Cardiac fibroblast (primary cell): Measurements from ENCODE around the gene VWC2.

Experiments used
- DNase-seq, 2 donors: peaks; one replicate each; pipeline versions ENCODE4 v3.0.0 to v3.0.0-alpha.2; 2010; ENCODE audit warnings: low read depth in 2 of 2
- H3K4me3 ChIP-seq, 2 donors: replicated peaks in 1 of 2; 1 replicate in 1 of 2; 2 replicates in 1 of 2; pipeline ENCODE4 v1.5.1; 2011; ENCODE audit warnings: low read depth in 2 of 2, low read length in 2 of 2, mild to moderate bottlenecking in 2 of 2, moderate library complexity in 1 of 2
- TF ChIP-seq, protein P1 (sequence below): IDR thresholded peaks from one replicate; pipeline ENCODE4 v1.5.1; 2011; ENCODE audit warnings: low read depth, mild to moderate bottlenecking, low read length, inconsistent platforms

VWC2 gene

DNA sequence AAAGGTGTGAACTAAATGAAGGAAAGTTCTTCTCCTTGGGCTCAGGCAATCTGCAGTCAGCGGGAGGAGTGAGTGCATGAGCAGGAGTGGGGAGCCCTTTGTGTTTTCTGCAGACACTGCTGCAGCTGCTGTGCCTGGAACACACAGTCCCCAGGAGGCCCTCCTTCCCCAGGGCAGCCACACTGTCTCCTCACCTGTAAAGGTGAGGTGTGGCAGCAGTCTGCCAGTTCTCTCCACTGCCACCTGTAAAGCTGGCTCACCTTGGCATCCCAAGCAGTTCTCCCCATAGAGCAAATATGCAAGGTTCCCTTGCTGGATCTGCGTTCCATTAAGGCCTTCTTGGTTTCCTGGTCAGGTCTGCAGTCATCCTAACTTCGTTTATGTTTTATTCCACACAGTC lies 5.2 kb upstream of the VWC2 start:
- H3K4me3 ChIP-seq: no peak overlapping the region
- TF ChIP-seq, protein P1, sequence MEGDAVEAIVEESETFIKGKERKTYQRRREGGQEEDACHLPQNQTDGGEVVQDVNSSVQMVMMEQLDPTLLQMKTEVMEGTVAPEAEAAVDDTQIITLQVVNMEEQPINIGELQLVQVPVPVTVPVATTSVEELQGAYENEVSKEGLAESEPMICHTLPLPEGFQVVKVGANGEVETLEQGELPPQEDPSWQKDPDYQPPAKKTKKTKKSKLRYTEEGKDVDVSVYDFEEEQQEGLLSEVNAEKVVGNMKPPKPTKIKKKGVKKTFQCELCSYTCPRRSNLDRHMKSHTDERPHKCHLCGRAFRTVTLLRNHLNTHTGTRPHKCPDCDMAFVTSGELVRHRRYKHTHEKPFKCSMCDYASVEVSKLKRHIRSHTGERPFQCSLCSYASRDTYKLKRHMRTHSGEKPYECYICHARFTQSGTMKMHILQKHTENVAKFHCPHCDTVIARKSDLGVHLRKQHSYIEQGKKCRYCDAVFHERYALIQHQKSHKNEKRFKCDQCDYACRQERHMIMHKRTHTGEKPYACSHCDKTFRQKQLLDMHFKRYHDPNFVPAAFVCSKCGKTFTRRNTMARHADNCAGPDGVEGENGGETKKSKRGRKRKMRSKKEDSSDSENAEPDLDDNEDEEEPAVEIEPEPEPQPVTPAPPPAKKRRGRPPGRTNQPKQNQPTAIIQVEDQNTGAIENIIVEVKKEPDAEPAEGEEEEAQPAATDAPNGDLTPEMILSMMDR: no peak
- DNase-seq: no peak

DNA sequence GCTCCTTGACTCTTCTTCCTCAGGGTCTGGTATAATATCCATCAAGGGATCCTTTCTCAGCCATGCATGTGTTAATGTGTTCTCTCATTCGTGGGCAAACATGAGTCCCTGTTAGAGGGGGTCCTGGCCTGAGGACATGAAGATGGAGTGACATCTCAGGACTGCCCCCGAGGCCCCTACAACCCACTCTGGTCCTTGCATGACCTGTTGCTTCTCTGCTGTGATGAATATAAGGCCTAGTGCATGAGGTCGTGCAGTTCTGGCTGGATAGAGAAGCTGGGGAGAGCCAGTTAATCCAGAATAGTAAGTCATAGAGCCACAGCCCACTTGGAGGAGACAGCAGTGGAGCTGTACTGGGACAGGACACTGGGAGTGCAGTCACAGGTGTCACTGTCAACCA lies 4.6 kb upstream of the VWC2 start:
- no peak overlapping the region for H3K4me3 ChIP-seq
- TF ChIP-seq, protein P1: no peak
- no peak for DNase-seq

GRCh38 chr7:49769285-49769857 lies 4.1 kb upstream of the VWC2 start:
- H3K4me3 ChIP-seq: no peak overlapping the region
- no peak for DNase-seq
- TF ChIP-seq, protein P1: no peak

DNA sequence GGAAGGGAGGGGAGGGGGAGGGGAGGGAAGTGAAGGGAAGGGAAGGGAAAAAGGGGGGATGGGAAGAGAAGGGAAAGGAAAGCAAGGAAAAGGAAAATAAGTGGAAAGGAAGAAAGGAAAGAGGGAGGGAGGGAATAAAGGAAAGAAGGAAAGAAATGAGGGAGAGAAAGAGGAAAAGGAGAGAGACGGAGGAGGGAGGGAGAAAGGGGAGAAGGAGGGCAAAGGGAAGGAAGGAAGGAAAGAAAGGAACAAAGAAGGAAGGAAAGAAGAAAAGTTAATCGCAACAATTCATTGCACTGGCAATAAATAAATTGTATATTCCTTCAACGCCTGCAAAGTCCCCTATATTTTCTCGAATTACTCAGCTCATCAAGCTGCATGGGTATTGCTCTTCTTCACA lies 2.6 kb upstream of the VWC2 start:
- no peak overlapping the region for H3K4me3 ChIP-seq
- DNase-seq: no peak
- TF ChIP-seq, protein P1: no peak

DNA sequence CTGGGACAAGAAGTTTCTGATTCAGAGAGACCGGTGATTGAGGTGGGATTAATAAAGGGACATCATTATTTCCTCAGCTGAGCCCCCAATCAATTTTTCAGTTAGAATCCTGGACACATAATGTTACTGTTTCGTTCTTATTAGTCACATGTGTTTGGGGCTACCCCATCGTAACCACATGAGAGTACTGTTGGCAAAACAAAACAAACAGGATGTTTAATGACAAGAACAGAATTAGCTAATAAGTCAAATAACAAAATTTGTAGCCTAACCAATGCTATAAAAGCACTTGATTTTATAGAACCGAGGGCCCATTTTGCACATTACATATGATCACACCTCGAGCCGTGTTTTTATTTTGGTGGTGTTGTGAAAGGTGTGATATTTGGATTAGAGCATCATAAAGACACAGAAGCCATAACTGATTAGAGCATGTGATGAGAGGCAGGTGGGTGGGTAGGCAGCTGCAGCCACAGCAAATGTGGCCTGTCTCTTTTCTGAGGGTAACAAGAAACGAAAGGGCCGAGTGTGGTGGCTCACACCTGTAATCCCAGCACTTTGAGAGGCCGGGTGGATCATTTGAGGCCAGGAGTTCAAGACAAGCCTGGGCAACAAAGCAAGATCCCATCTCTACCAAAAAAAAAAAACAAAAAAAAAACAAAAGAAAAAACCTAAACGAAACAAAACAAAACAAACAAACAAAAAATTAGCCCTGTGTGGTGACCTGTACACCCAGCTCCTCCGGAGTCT lies 1.8 kb upstream of the VWC2 start:
- H3K4me3 ChIP-seq: no peak overlapping the region
- no peak for DNase-seq
- TF ChIP-seq, protein P1: no peak

DNA sequence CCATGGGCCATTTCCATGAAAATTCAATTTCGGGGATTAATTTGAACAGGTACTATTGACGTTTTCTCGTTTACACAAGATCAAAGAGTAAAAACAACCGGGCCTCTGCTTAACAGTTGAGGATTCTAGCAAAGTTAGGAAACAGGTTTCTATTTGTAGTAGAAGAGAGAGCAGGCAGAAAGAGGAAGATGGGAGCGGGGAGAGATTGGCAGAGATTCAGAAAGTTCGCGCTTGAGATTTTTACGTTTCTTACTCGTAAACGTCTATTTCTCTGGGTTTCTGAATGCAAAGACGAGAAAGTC lies 571 bp upstream of the VWC2 start:
- TF ChIP-seq, protein P1: no peak
- no peak for DNase-seq
- no peak overlapping the region for H3K4me3 ChIP-seq
